ENCODE results near the gene LAMB3. TPM values are rescaled to one million over a fixed set of nuclear protein-coding genes. Genes with fewer than 3 reads are reported as not detected.
A peak's percentile ranks its signal among the peaks of the same experiment; 100 is the strongest.
"Not testable (repeated sequence)": the region's sequence is repeated elsewhere in the genome, so short reads cannot be mapped to it uniquely, and the experiment has no call there.

LAMB3 gene
- 100 to 1,000 TPM in 1 of 2 donors, 10 to 100 TPM in 1; 72.6 to 121 TPM for total RNA-seq
- polyA plus RNA-seq, result 10 to 100 TPM; 14.6 to 64.6 TPM
- long read RNA-seq, donor 1, full-length matches to known transcripts, result 5 of 66 reads
- long read RNA-seq, donor 1, partial matches to known transcripts, result 61 of 66 reads
- long read RNA-seq, donor 1, other reads (novel, unspliced or antisense), result 0 of 66 reads
- long read RNA-seq, donor 2, full-length matches to known transcripts, result 1 of 39 reads
- long read RNA-seq, donor 2, partial matches to known transcripts, result 38 of 39 reads
- long read RNA-seq, donor 2, other reads (novel, unspliced or antisense), result 0 of 39 reads
- long read RNA-seq, donor 3, full-length matches to known transcripts, result 1 of 55 reads
- long read RNA-seq, donor 3, partial matches to known transcripts, result 54 of 55 reads
- long read RNA-seq, donor 3, other reads (novel, unspliced or antisense), result 0 of 55 reads
- long read RNA-seq, donor 4, full-length matches to known transcripts, result 2 of 14 reads
- long read RNA-seq, donor 4, partial matches to known transcripts, result 12 of 14 reads
- long read RNA-seq, donor 4, other reads (novel, unspliced or antisense), result 0 of 14 reads
- long read RNA-seq, donor 5, full-length matches to known transcripts, result 7 of 69 reads
- long read RNA-seq, donor 5, partial matches to known transcripts, result 62 of 69 reads
- long read RNA-seq, donor 5, other reads (novel, unspliced or antisense), result 0 of 69 reads

GRCh38 chr1:209652121-209652735 lies at the start of gene LAMB3:
Gene LAMB3, minus strand, starts transcription at chr1:209652425. Its CDS starts 1,481 bp downstream, at chr1:209650944.
- TF ChIP-seq CTCF (IDR thresholded peaks at IDR 0.05; ENCODE audit: control extremely low read depth, extremely low read depth), result no peak
- 67 to 74% methylated on average over 14 of the region's 14 CpGs for WGBS, 2 donors
- peaks cover 14 to 45% (median 17%) of the 10 kb centered on the region in 5 donors for H3K4me1 ChIP-seq (ENCODE audit: control insufficient read depth in 5 of 5, insufficient read depth in 5 of 5, low read length in 5 of 5)
- H3K27ac ChIP-seq (ENCODE audit: low read depth in 1 of 2, low read length in 1 of 2), result peak within 1 kb of the TSS in 1 of 2 donors; percentile 79
- H3K36me3 ChIP-seq (ENCODE audit: control insufficient read depth in 4 of 4, insufficient read depth in 4 of 4, low read length in 4 of 4), result no peaks in the 10 kb centered on the region
- no peak within 1 kb of the TSS for H3K4me3 ChIP-seq
- H3K9ac ChIP-seq (ENCODE audit: insufficient read depth in 1 of 2, low read length in 2 of 2), result peak within 1 kb of the TSS; percentile 11 to 49
- no peaks in the 10 kb centered on the region for H3K27me3 ChIP-seq (ENCODE audit: control insufficient read depth in 3 of 3, insufficient read depth in 3 of 3, low read length in 2 of 3)
- no peaks in the 10 kb centered on the region for H3K9me3 ChIP-seq (ENCODE audit: control insufficient read depth in 4 of 4, insufficient read depth in 3 of 4, low read length in 3 of 4)
- ATAC-seq (ENCODE audit: insufficient read depth, low FRiP score) (no peak), DNase-seq (peak; percentile 39 to 53 (median 53))

- not testable (repeated sequence) for H3K27ac ChIP-seq (ENCODE audit: low read depth in 1 of 2, low read length in 1 of 2); H3K9ac ChIP-seq (ENCODE audit: insufficient read depth in 1 of 2, low read length in 2 of 2); DNase-seq; ATAC-seq (ENCODE audit: insufficient read depth, low FRiP score); H3K36me3 ChIP-seq (ENCODE audit: control insufficient read depth in 4 of 4, insufficient read depth in 4 of 4, low read length in 4 of 4); H3K4me3 ChIP-seq; H3K9me3 ChIP-seq (ENCODE audit: control insufficient read depth in 4 of 4, insufficient read depth in 3 of 4, low read length in 3 of 4); H3K27me3 ChIP-seq (ENCODE audit: control insufficient read depth in 3 of 3, insufficient read depth in 3 of 3, low read length in 2 of 3)
- H3K4me1 ChIP-seq (ENCODE audit: control insufficient read depth in 5 of 5, insufficient read depth in 5 of 5, low read length in 5 of 5), result peaks cover 0 to 14% (median 0%) of the 10 kb centered on the region in 5 donors
Observed at GRCh38 chr1:209700686-209701085, 48.5 kb upstream of the LAMB3 start.

- H3K9me3 ChIP-seq (ENCODE audit: control insufficient read depth in 4 of 4, insufficient read depth in 3 of 4, low read length in 3 of 4), result no peaks in the 10 kb centered on the region
- no peak overlapping the region for H3K9ac ChIP-seq (ENCODE audit: insufficient read depth in 1 of 2, low read length in 2 of 2)
- 78 to 86% methylated on average over 3 of the region's 3 CpGs for WGBS, 2 donors
- ATAC-seq (ENCODE audit: insufficient read depth, low FRiP score), result peak; percentile 32
- DNase-seq, result no peak
- peaks cover 0 to 9% (median 2%) of the 10 kb centered on the region in 5 donors for H3K4me1 ChIP-seq (ENCODE audit: control insufficient read depth in 5 of 5, insufficient read depth in 5 of 5, low read length in 5 of 5)
- no peak overlapping the region for H3K4me3 ChIP-seq
- TF ChIP-seq CTCF (IDR thresholded peaks at IDR 0.05; ENCODE audit: control extremely low read depth, extremely low read depth), result no peak
- H3K27ac ChIP-seq (ENCODE audit: low read depth in 1 of 2, low read length in 1 of 2), result no peak overlapping the region
- peaks cover 0 to 4% (median 0%) of the 10 kb centered on the region in 3 donors for H3K27me3 ChIP-seq (ENCODE audit: control insufficient read depth in 3 of 3, insufficient read depth in 3 of 3, low read length in 2 of 3)
- H3K36me3 ChIP-seq (ENCODE audit: control insufficient read depth in 4 of 4, insufficient read depth in 4 of 4, low read length in 4 of 4), result no peaks in the 10 kb centered on the region
Observed at GRCh38 chr1:209697126-209697525, 44.9 kb upstream of the LAMB3 start.

GRCh38 chr1:209696673-209697072 lies 44.4 kb upstream of the LAMB3 start:
- ATAC-seq (ENCODE audit: insufficient read depth, low FRiP score) (no peak), DNase-seq (no peak)
- peaks cover 0 to 11% (median 2%) of the 10 kb centered on the region in 5 donors for H3K4me1 ChIP-seq (ENCODE audit: control insufficient read depth in 5 of 5, insufficient read depth in 5 of 5, low read length in 5 of 5)
- no peak overlapping the region for H3K27ac ChIP-seq (ENCODE audit: low read depth in 1 of 2, low read length in 1 of 2)
- no peak for TF ChIP-seq CTCF (IDR thresholded peaks at IDR 0.05; ENCODE audit: control extremely low read depth, extremely low read depth)
- no peaks in the 10 kb centered on the region for H3K9me3 ChIP-seq (ENCODE audit: control insufficient read depth in 4 of 4, insufficient read depth in 3 of 4, low read length in 3 of 4)
- H3K9ac ChIP-seq (ENCODE audit: insufficient read depth in 1 of 2, low read length in 2 of 2), result no peak overlapping the region
- H3K4me3 ChIP-seq, result no peak overlapping the region
- no peaks in the 10 kb centered on the region for H3K36me3 ChIP-seq (ENCODE audit: control insufficient read depth in 4 of 4, insufficient read depth in 4 of 4, low read length in 4 of 4)
- peaks cover 0 to 4% (median 0%) of the 10 kb centered on the region in 3 donors for H3K27me3 ChIP-seq (ENCODE audit: control insufficient read depth in 3 of 3, insufficient read depth in 3 of 3, low read length in 2 of 3)
